HPDE6-E6E7 (cell line): Measurements from ENCODE around the gene POLR1F.

Source experiments
- DNase-seq: peaks from one replicate; pipeline ENCODE4 v3.0.0; 2011; ENCODE audit warnings: missing footprints; ENCODE audit errors: extremely low spot score

The POLR1F gene

GRCh38 chr7:19675816-19676215 lies 33.0 kb downstream of the POLR1F start:
- DNase-seq: no peak

DNA sequence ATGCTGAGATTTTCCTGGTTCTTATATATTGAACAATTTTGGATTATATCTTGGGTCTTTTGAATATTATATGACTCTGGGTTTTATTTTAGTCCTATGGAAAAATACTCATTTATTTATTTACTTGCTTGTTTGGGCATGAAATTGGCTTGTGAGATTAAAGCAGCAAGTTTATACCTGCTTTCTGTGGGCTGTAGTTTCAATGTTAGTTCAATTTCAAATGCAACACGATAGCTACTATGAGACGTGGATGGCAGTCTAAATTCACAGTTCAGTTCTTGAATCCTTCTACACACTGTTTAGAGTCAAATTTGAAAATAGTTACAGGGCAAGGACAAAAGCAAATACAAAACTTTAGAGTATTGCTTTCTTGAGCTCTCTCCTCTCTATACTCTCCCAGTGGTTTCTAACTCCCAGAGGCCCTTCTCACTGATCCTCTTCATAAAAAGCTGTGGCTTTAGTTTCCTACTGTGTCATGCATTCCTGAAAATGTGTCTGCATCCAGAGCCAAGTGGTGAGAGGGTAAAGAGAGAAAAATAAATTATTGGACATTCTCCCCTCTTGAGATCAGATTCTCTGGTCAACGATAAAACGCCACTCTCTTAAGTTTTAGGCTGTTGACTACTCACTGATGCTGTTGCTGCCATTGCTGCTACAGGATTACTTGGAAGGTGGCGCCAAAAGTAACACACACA lies 34.4 kb downstream of the POLR1F start:
- DNase-seq: no peak

DNA sequence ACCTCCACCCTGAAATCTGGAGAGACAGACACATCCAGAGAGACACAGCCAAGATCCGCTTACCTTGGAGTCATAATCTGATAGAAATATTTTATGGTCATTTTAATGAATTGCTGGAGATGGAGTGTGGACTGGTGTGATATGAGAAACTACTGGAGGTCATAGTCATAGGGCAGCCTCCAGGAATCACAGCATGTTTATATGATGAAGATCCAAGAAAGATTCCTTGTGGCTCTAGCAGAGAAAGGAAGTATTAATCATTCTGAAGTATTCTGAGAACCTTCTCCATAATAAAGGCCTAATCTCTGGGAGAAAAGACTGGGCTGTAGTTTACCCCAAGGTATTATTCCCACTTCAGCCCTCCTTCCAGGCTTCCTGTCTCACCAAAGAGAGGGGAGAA lies 38.0 kb downstream of the POLR1F start:
- DNase-seq: no peak

- DNase-seq: no peak
Observed at GRCh38 chr7:19665399-19666008, 43.3 kb downstream of the POLR1F start.

GRCh38 chr7:19663816-19664462 lies 44.9 kb downstream of the POLR1F start:
- DNase-seq: no peak

DNA sequence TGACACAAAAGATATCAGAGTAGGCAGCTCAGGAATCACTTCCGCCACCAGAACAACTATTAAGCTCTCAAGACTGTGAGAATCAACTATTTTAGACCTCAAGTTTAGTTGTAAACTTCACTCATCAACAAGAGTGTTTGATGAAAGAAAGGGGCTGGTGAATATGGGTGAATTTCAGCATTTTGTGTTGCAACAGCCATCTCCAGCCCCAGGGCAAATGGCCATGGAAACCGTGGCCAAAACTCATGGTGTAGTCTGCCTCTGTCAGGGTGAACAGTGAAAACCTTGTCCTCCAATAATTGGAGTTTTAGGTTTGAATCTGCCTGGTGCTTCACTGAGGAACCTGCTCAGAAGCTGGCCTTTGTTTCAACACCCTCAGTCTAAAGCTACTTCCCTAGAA lies 60.0 kb downstream of the POLR1F start:
- DNase-seq: no peak
